Upper lobe of left lung (tissue), 6 donors: ENCODE data around the gene SRD5A1. TPM values are rescaled to one million over a fixed set of nuclear protein-coding genes. Genes with fewer than 3 reads are reported as not detected.

ENCODE experiments used
- ATAC-seq, 2 donors: fragments of 200-7000 bp; cut with Tn5 transposase; one replicate each; pipeline ENCODE4 v1.9.1; 2022; ENCODE audit warnings: mild to moderate bottlenecking in 2 of 2, moderate library complexity in 2 of 2; ENCODE audit not compliant: low FRiP score in 2 of 2
- DNase-seq, 2 donors: peaks; one replicate each; pipeline ENCODE4 v3.0.0-alpha.2; 2019 to 2020
- H3K27ac ChIP-seq, 4 donors: fragments of 200-600 bp; sonication (generic); one replicate each; pipeline ENCODE4 v1.5.1; 2016 to 2019
- H3K27me3 ChIP-seq, 4 donors: fragments of 200-600 bp; sonication (generic); one replicate each; pipeline ENCODE4 v1.5.1; 2017 to 2019
- H3K36me3 ChIP-seq, 4 donors: fragments of 200-600 bp; sonication (generic); one replicate each; pipeline ENCODE4 v1.5.1; 2016 to 2019
- H3K4me1 ChIP-seq, 4 donors: fragments of 200-600 bp; sonication (generic); one replicate each; pipeline ENCODE4 v1.5.1; 2018 to 2019
- H3K4me3 ChIP-seq, 4 donors: fragments of 200-600 bp; sonication (generic); one replicate each; pipeline ENCODE4 v1.5.1; 2017 to 2019; ENCODE audit warnings: mild to moderate bottlenecking in 2 of 4, moderate library complexity in 1 of 4
- H3K9me3 ChIP-seq, 4 donors: fragments of 200-600 bp; sonication (generic); one replicate each; pipeline ENCODE4 v1.5.1; 2018 to 2019
- EP300 ChIP-seq, 4 donors: sonication (generic); formaldehyde crosslinking; IDR thresholded peaks; one replicate each; pipeline ENCODE4 v1.5.1; 2017; ENCODE audit warnings: antibody characterized with exemption in 4 of 4, control low read depth in 2 of 4
- POLR2A ChIP-seq, 4 donors: fragments of 450-650 bp; IDR thresholded peaks; one replicate each; pipeline ENCODE4 v1.5.1; 2016 to 2017; ENCODE audit warnings: antibody characterized with exemption in 4 of 4, mild to moderate bottlenecking in 2 of 4
- POLR2AphosphoS5 ChIP-seq, 2 donors: sonication (generic); formaldehyde crosslinking; IDR thresholded peaks; one replicate each; pipeline ENCODE4 v1.5.1; 2017; ENCODE audit warnings: antibody characterized with exemption in 2 of 2
- WGBS, 2 donors: methylation state at CpG; one replicate each; pipeline ENCODE4 v1.1.5; 2017 to 2018; 5-methylcytosine and 5-hydroxymethylcytosine counted together
- total RNA-seq, 6 donors: library from RNA; depleted of rRNA in 4 of 6; stranded (reverse); fragments of >200 nt in 4 of 6; gene quantifications; one replicate each; pipeline versions ENCODE4 v1.1.0 to v1.2.1, GENCODE V29; 2016 to 2021
- TF ChIP-seq, protein P1 (sequence below), 6 experiments: fragments of 450-650 bp in 4 of 6; fragments of 200-600 bp in 2 of 6; sonication (generic) in 2 of 6; IDR thresholded peaks; one replicate each; pipeline ENCODE4 v1.5.1; 2016 to 2019; ENCODE audit warnings: antibody characterized with exemption in 6 of 6
- donor health status: DM: no; HTN: no; CAD: no; lungs with moderate emphysema.
- donor health status: DM: no; HTN: yes; CAD: no; lungs with severe emphysema.

Gene SRD5A1
- total RNA-seq, 6 donors from 2014 or later = 3.1 to 10.8 (median 8.8) TPM

DNA sequence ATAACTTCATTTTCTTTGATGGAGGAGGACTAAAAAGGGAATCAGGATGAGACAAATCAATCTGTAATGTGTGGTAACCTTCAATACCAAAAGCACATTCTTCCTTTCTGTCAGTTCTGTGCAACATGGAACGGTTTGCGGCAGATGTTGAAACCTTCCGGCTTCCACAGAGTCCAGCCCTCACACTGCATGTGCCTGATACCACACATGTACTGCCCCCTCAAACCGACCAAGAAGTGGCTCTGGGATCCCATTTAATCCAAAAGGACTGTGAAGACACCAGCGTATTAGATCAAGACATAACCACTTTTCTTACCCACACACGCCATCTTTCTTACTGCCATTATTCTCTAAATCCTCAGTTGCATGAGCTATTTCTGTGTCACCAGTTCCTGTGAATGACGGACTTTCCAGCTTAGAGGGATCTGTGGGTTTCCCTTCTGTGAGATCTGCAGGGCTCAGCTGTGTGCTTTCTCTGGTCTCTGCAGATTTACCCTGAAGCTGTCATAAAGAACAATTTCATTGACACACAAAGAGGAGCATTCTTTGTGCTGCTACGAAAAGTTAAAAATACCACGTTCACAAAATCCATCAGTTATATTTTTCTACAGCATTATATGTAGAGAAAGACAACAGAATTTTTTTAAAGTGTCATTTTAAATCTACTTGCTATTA is 26.2 kb upstream of the SRD5A1 start:
- WGBS, 2 donors = 81 to 83% methylated on average over 9 of the region's 9 CpGs
- no peak for ATAC-seq
- Histone ChIP-seq H3K9me3 (no peaks in the 10 kb centered on the region), H3K36me3 (peaks cover 40 to 100% (median 91%) of the 10 kb centered on the region in 4 donors), H3K27me3 (no peaks in the 10 kb centered on the region), H3K27ac (no peak overlapping the region), H3K4me3 (no peak overlapping the region), H3K4me1 (no peaks in the 10 kb centered on the region)
- DNase-seq = no peak
- TF ChIP-seq EP300 (IDR thresholded peaks at IDR 0.05) (no peak), POLR2A (IDR thresholded peaks at IDR 0.05) (no peak), POLR2AphosphoS5 (IDR thresholded peaks at IDR 0.05) (no peak)
- TF ChIP-seq, protein P1, sequence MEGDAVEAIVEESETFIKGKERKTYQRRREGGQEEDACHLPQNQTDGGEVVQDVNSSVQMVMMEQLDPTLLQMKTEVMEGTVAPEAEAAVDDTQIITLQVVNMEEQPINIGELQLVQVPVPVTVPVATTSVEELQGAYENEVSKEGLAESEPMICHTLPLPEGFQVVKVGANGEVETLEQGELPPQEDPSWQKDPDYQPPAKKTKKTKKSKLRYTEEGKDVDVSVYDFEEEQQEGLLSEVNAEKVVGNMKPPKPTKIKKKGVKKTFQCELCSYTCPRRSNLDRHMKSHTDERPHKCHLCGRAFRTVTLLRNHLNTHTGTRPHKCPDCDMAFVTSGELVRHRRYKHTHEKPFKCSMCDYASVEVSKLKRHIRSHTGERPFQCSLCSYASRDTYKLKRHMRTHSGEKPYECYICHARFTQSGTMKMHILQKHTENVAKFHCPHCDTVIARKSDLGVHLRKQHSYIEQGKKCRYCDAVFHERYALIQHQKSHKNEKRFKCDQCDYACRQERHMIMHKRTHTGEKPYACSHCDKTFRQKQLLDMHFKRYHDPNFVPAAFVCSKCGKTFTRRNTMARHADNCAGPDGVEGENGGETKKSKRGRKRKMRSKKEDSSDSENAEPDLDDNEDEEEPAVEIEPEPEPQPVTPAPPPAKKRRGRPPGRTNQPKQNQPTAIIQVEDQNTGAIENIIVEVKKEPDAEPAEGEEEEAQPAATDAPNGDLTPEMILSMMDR (IDR thresholded peaks at IDR 0.05) = no peak

DNA sequence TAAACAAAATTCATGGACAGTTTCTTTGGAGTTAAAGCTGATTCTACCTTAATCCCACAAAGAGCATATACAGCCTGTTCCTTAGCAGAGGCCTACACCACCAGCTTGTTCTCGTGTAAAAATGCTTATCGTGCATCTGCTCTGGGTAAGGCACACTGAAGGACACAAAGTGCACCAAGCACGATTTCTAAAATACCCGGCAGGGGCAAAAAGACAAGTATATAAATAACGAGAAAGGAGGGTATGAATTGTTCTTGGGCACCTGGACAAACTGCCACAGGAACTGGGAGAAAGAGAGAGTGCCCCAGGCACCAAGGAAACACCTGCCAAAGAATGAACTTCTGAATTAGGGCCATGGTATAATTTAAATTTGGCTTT is 25.7 kb upstream of the SRD5A1 start:
- no peak for TF ChIP-seq EP300 (IDR thresholded peaks at IDR 0.05)
- TF ChIP-seq POLR2A (IDR thresholded peaks at IDR 0.05) = no peak
- no peak for TF ChIP-seq POLR2AphosphoS5 (IDR thresholded peaks at IDR 0.05)
- TF ChIP-seq, protein P1 (IDR thresholded peaks at IDR 0.05) = no peak
- H3K4me3 ChIP-seq = no peak overlapping the region
- no peak overlapping the region for H3K27ac ChIP-seq
- WGBS, 2 donors = 92 to 93% methylated on average over 5 of the region's 5 CpGs
- ATAC-seq = no peak
- DNase-seq = no peak
- no peaks in the 10 kb centered on the region for H3K4me1 ChIP-seq
- H3K36me3 ChIP-seq = peaks cover 40 to 100% (median 91%) of the 10 kb centered on the region in 4 donors
- no peaks in the 10 kb centered on the region for H3K27me3 ChIP-seq
- H3K9me3 ChIP-seq = no peaks in the 10 kb centered on the region

DNA sequence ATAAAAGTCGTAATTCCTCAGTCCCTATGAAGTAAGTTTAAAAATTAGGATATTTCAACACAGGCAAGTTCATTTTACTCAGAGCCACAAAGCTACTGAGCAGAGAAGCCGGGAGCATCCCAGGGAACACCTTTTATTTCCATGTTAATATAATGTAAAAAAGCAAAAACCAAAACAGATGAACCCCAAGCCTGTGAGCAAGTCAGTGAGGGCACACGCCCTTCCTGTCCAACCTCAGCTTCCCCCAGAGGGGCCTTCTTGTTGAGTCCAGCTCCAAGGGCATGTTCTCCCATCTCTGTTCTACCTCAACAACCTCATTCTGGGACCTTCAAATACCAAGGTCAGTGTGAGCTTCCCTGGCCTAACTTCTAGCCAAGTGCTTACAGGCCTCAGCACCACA is 25.2 kb upstream of the SRD5A1 start:
- WGBS, 2 donors = 95% methylated on average over 3 of the region's 3 CpGs
- Histone ChIP-seq H3K4me1 (no peaks in the 10 kb centered on the region), H3K4me3 (no peak overlapping the region), H3K9me3 (no peaks in the 10 kb centered on the region), H3K27ac (no peak overlapping the region), H3K27me3 (no peaks in the 10 kb centered on the region), H3K36me3 (peaks cover 43 to 100% (median 90%) of the 10 kb centered on the region in 4 donors)
- DNase-seq (no peak), ATAC-seq (no peak)
- TF ChIP-seq POLR2AphosphoS5 (IDR thresholded peaks at IDR 0.05) = no peak
- TF ChIP-seq EP300 (IDR thresholded peaks at IDR 0.05) = no peak
- TF ChIP-seq, protein P1 (IDR thresholded peaks at IDR 0.05) = no peak
- TF ChIP-seq POLR2A (IDR thresholded peaks at IDR 0.05) = no peak

DNA sequence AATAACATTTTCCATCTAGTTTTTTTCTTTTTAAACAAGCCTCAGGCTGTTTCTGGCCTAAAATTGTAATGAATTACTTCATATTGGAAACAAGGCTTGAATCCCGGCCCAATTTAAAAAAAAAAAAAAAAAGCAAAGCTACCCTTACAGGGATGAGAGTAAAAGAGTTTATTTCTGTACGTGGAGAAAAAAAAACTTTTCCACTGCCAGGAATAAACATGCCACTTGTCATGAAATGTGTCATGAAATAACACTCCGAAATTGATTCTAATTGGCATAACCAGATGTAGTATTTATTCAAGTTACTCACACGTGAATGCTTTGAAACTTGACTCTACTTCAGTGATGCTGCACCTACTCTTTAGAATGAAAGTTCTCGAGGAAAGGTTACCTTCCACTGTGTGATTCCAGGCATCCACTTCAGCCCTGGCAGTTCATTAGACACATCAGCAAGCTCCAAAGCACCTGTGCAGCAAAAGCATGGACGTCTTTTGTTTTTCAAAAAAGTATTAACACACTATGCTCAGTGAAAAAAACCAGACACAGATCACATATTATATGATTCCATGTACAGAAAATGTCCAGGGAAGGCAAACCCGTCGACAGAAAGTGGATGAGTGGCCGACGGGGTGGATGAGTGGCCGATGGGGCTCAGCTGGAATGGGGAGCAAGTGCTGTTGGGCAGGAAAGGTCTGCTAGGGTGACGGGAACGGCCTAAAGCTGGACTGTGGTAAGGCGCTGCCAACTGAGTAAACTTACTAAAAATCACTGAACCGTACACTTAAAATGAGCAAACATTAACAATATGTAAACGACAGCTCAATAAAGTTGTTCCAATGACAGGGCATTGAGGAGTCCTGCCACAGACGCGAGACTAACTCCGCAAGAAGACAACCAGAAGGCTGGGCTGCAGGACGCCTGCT is 21.6 kb upstream of the SRD5A1 start:
- ATAC-seq (no peak), DNase-seq (no peak)
- no peaks in the 10 kb centered on the region for H3K4me1 ChIP-seq
- H3K36me3 ChIP-seq = peaks cover 49 to 100% (median 86%) of the 10 kb centered on the region in 4 donors
- H3K27ac ChIP-seq = no peak overlapping the region
- no peaks in the 10 kb centered on the region for H3K9me3 ChIP-seq
- TF ChIP-seq EP300 (IDR thresholded peaks at IDR 0.05) (no peak), POLR2A (IDR thresholded peaks at IDR 0.05) (no peak), POLR2AphosphoS5 (IDR thresholded peaks at IDR 0.05) (no peak)
- TF ChIP-seq, protein P1 (IDR thresholded peaks at IDR 0.05) = no peak
- no peak overlapping the region for H3K4me3 ChIP-seq
- WGBS, 2 donors = 86 to 90% methylated on average over 20 of the region's 20 CpGs
- no peaks in the 10 kb centered on the region for H3K27me3 ChIP-seq
